Measurements from ENCODE around the gene RAD51B. TPM values are rescaled to one million over a fixed set of nuclear protein-coding genes. Genes with fewer than 3 reads are reported as not detected.

RAD51B gene
- total RNA-seq, 6 donors from 2014 or later = 10.6 to 63.9 (median 18.4) TPM

GRCh38 chr14:67943947-67944346 is 124.4 kb downstream of the RAD51B start:
- Histone ChIP-seq H3K36me3 (no peaks in the 10 kb centered on the region), H3K27me3 (no peaks in the 10 kb centered on the region), H3K9me3 (no peaks in the 10 kb centered on the region), H3K4me1 (peaks cover 26 to 42% (median 34%) of the 10 kb centered on the region in 4 donors), H3K4me3 (no peak overlapping the region), H3K27ac (no peak overlapping the region)
- peak; percentile 82 to 90 for ATAC-seq (ENCODE audit: low FRiP score in 2 of 2)
- WGBS, 2 donors = 12 to 14% methylated on average over 3 of the region's 3 CpGs
- DNase-seq = peak in 1 of 2 donors; percentile 67
- TF ChIP-seq EP300 (IDR thresholded peaks at IDR 0.05) = no peak
- TF ChIP-seq POLR2AphosphoS5 (IDR thresholded peaks at IDR 0.05) = peak in 1 of 2 donors; percentile 20
- no peak for TF ChIP-seq POLR2A (IDR thresholded peaks at IDR 0.05)
- peak; percentile 59 to 91 (median 82) for TF ChIP-seq CTCF (IDR thresholded peaks at IDR 0.05)

GRCh38 chr14:67944605-67945004 is 125.0 kb downstream of the RAD51B start:
- no peaks in the 10 kb centered on the region for H3K36me3 ChIP-seq
- DNase-seq (no peak), ATAC-seq (ENCODE audit: low FRiP score in 2 of 2) (no peak)
- H3K4me3 ChIP-seq = no peak overlapping the region
- peaks cover 26 to 42% (median 34%) of the 10 kb centered on the region in 4 donors for H3K4me1 ChIP-seq
- H3K27me3 ChIP-seq = no peaks in the 10 kb centered on the region
- TF ChIP-seq CTCF (IDR thresholded peaks at IDR 0.05) = no peak
- TF ChIP-seq EP300 (IDR thresholded peaks at IDR 0.05) = no peak
- TF ChIP-seq POLR2AphosphoS5 (IDR thresholded peaks at IDR 0.05) = no peak
- TF ChIP-seq POLR2A (IDR thresholded peaks at IDR 0.05) = no peak
- H3K9me3 ChIP-seq = peaks cover 0 to 3% (median 0%) of the 10 kb centered on the region in 4 donors
- WGBS, 2 donors = 78 to 80% methylated on average over 1 of the region's 1 CpG
- H3K27ac ChIP-seq = peak overlapping the region in 1 of 4 donors; percentile 17

GRCh38 chr14:67949771-67950170 is 130.2 kb downstream of the RAD51B start:
- peaks cover 0 to 2% (median under 1%) of the 10 kb centered on the region in 4 donors for H3K4me1 ChIP-seq
- ATAC-seq (ENCODE audit: low FRiP score in 2 of 2) (no peak), DNase-seq (no peak)
- 95 to 98% methylated on average over 4 of the region's 4 CpGs for WGBS, 2 donors
- no peak overlapping the region for H3K27ac ChIP-seq
- H3K36me3 ChIP-seq = no peaks in the 10 kb centered on the region
- H3K9me3 ChIP-seq = peaks cover 0 to 3% (median 0%) of the 10 kb centered on the region in 4 donors
- TF ChIP-seq POLR2A (IDR thresholded peaks at IDR 0.05) (no peak), POLR2AphosphoS5 (IDR thresholded peaks at IDR 0.05) (no peak), CTCF (IDR thresholded peaks at IDR 0.05) (no peak), EP300 (IDR thresholded peaks at IDR 0.05) (no peak)
- H3K27me3 ChIP-seq = no peaks in the 10 kb centered on the region
- H3K4me3 ChIP-seq = no peak overlapping the region

GRCh38 chr14:67950386-67950785 is 130.8 kb downstream of the RAD51B start:
- H3K27me3 ChIP-seq = no peaks in the 10 kb centered on the region
- no peak overlapping the region for H3K4me3 ChIP-seq
- H3K36me3 ChIP-seq = no peaks in the 10 kb centered on the region
- H3K27ac ChIP-seq = no peak overlapping the region
- H3K4me1 ChIP-seq = no peaks in the 10 kb centered on the region
- WGBS, 2 donors = 90 to 94% methylated on average over 1 of the region's 1 CpG
- TF ChIP-seq POLR2AphosphoS5 (IDR thresholded peaks at IDR 0.05) (no peak), CTCF (IDR thresholded peaks at IDR 0.05) (no peak), POLR2A (IDR thresholded peaks at IDR 0.05) (no peak), EP300 (IDR thresholded peaks at IDR 0.05) (no peak)
- peaks cover 0 to 3% (median 0%) of the 10 kb centered on the region in 4 donors for H3K9me3 ChIP-seq
- no peak for DNase-seq
- no peak for ATAC-seq (ENCODE audit: low FRiP score in 2 of 2)

GRCh38 chr14:67951529-67952135 is 132.1 kb downstream of the RAD51B start:
- no peak overlapping the region for H3K27ac ChIP-seq
- H3K9me3 ChIP-seq = peaks cover 0 to 3% (median 0%) of the 10 kb centered on the region in 4 donors
- H3K36me3 ChIP-seq = no peaks in the 10 kb centered on the region
- ATAC-seq (ENCODE audit: low FRiP score in 2 of 2) = no peak
- H3K4me1 ChIP-seq = no peaks in the 10 kb centered on the region
- no peak overlapping the region for H3K4me3 ChIP-seq
- no peaks in the 10 kb centered on the region for H3K27me3 ChIP-seq
- TF ChIP-seq EP300 (IDR thresholded peaks at IDR 0.05) (no peak), POLR2A (IDR thresholded peaks at IDR 0.05) (no peak), CTCF (IDR thresholded peaks at IDR 0.05) (no peak), POLR2AphosphoS5 (IDR thresholded peaks at IDR 0.05) (no peak)
- DNase-seq = no peak
- WGBS, 2 donors = 82 to 88% methylated on average over 2 of the region's 2 CpGs

Data from upper lobe of left lung (tissue), 6 donors.